Brain microvascular endothelial cell (primary cell): ENCODE results near the gene BEAN1.

Experiments used
- DNase-seq: peaks from one replicate; pipeline ENCODE4 v3.0.0-alpha.2; 2020
- H3K27ac ChIP-seq: fragments of 250-450 bp; sonication (Bioruptor Pico); 2 replicates; pipeline ENCODE4 v1.5.1; 2020; ENCODE audit warnings: mild to moderate bottlenecking, moderate library complexity
- H3K27me3 ChIP-seq: fragments of 250-450 bp; sonication (Bioruptor Pico); replicated peaks from 2 replicates; pipeline ENCODE4 v1.5.1; 2020; ENCODE audit warnings: mild to moderate bottlenecking
- H3K36me3 ChIP-seq: fragments of 250-450 bp; sonication (Bioruptor Pico); replicated peaks from 2 replicates; pipeline ENCODE4 v1.5.1; 2020; ENCODE audit warnings: mild to moderate bottlenecking
- H3K4me3 ChIP-seq: 2 replicates; pipeline ENCODE4 v1.5.1; 2011; ENCODE audit warnings: low read depth, mild to moderate bottlenecking, control low read depth, low read length, moderate library complexity
- CTCF ChIP-seq: IDR thresholded peaks from 2 replicates; pipeline ENCODE4 v1.5.1; 2011; ENCODE audit warnings: low read depth, mild to moderate bottlenecking, moderate library complexity, low read length, control low read depth, inconsistent platforms; ENCODE audit errors: missing control alignments
- in situ Hi-C: cut with HindIII; loops from 2 replicates; pipeline ENCODE4 v1.10.0; 2017; ENCODE audit warnings: low sequenced_read_pairs, low pct_ligation_motif_present

BEAN1 gene

GRCh38 chr16:66419527-66419926, 7.6 kb upstream of the BEAN1 start:
- DNase-seq = no peak
- Histone ChIP-seq H3K36me3 (no peaks in the 10 kb centered on the region), H3K4me3 (no peak overlapping the region), H3K27ac (no peak overlapping the region), H3K27me3 (no peaks in the 10 kb centered on the region)
- in situ Hi-C loops = no loop called here
- TF ChIP-seq CTCF = peak; percentile 43

- TF ChIP-seq CTCF = no peak
- Histone ChIP-seq H3K27ac (no peak overlapping the region), H3K4me3 (no peak overlapping the region), H3K36me3 (no peaks in the 10 kb centered on the region), H3K27me3 (no peaks in the 10 kb centered on the region)
- in situ Hi-C loops = no loop called here
- DNase-seq = no peak
These were observed 6.7 kb upstream of the BEAN1 start for GRCh38 chr16:66420396-66420795.

- no peak for DNase-seq
- in situ Hi-C loops = no loop called here
- H3K27ac ChIP-seq = no peak overlapping the region
- H3K4me3 ChIP-seq = no peak overlapping the region
- peaks cover 9% of the 10 kb centered on the region for H3K27me3 ChIP-seq
- TF ChIP-seq CTCF = no peak
- H3K36me3 ChIP-seq = no peaks in the 10 kb centered on the region
These were observed 5.2 kb upstream of the BEAN1 start for GRCh38 chr16:66421891-66422290.

GRCh38 chr16:66422366-66422765, 4.7 kb upstream of the BEAN1 start:
- Histone ChIP-seq H3K36me3 (no peaks in the 10 kb centered on the region), H3K27me3 (peaks cover 9% of the 10 kb centered on the region), H3K4me3 (no peak overlapping the region), H3K27ac (no peak overlapping the region)
- TF ChIP-seq CTCF = no peak
- in situ Hi-C loops = no loop called here
- DNase-seq = no peak

- Histone ChIP-seq H3K27ac (no peak overlapping the region), H3K27me3 (peaks cover 16% of the 10 kb centered on the region), H3K36me3 (no peaks in the 10 kb centered on the region), H3K4me3 (no peak overlapping the region)
- DNase-seq = no peak
- no peak for TF ChIP-seq CTCF
- in situ Hi-C loops = no loop called here
These were observed 3.9 kb upstream of the BEAN1 start for GRCh38 chr16:66423177-66423576.

- no peaks in the 10 kb centered on the region for H3K36me3 ChIP-seq
- DNase-seq = no peak
- in situ Hi-C loops = no loop called here
- H3K27ac ChIP-seq = no peak overlapping the region
- no peak overlapping the region for H3K4me3 ChIP-seq
- H3K27me3 ChIP-seq = peaks cover 34% of the 10 kb centered on the region
- TF ChIP-seq CTCF = no peak
These were observed 1.4 kb upstream of the BEAN1 start for GRCh38 chr16:66425651-66426050.
